22Rv1 (cell line): ENCODE measurements around the gene SYTL3.
A peak's percentile ranks its signal among the peaks of the same experiment; 100 is the strongest.

Experiments used
- H3K27ac ChIP-seq: fragments of 450-650 bp; 2 replicates; pipeline ENCODE4 v1.5.1; 2017
- ZFX ChIP-seq: fragments of 450-650 bp; IDR thresholded peaks from 2 replicates; pipeline ENCODE4 v1.6.1; 2017; ENCODE audit warnings: antibody characterized with exemption, borderline replicate concordance
- TF ChIP-seq, protein P1 (sequence below): fragments of 450-650 bp; IDR thresholded peaks from 2 replicates; pipeline ENCODE4 v1.5.1; 2017; ENCODE audit warnings: mild to moderate bottlenecking

The SYTL3 gene

DNA sequence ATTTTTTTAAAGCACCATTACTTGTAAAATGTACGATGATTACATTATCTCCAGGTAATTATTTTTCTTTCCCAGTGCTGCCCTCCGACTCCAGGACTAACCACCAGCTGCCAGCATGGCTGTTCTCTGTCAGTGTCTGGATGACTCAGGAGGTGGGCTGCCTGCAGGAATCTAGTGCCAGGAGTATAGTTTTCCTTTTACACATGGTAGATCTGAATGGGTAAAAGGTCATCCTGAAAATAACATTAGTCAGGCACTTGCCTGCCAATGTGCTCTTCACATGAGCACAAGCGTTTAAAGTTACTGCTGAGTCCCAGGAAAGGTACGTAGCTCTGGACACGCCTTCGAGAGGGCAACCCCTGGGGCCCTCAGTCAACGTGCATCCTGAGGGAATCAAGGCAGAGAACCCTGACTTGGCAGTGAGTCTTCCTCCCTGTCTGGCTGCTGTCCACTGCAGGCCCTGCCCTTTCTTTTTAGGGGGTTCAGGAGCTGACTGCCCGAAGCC lies 7.7 kb upstream of the SYTL3 start:
- TF ChIP-seq, protein P1, sequence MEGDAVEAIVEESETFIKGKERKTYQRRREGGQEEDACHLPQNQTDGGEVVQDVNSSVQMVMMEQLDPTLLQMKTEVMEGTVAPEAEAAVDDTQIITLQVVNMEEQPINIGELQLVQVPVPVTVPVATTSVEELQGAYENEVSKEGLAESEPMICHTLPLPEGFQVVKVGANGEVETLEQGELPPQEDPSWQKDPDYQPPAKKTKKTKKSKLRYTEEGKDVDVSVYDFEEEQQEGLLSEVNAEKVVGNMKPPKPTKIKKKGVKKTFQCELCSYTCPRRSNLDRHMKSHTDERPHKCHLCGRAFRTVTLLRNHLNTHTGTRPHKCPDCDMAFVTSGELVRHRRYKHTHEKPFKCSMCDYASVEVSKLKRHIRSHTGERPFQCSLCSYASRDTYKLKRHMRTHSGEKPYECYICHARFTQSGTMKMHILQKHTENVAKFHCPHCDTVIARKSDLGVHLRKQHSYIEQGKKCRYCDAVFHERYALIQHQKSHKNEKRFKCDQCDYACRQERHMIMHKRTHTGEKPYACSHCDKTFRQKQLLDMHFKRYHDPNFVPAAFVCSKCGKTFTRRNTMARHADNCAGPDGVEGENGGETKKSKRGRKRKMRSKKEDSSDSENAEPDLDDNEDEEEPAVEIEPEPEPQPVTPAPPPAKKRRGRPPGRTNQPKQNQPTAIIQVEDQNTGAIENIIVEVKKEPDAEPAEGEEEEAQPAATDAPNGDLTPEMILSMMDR: no peak
- no peak for TF ChIP-seq ZFX
- H3K27ac ChIP-seq: no peak overlapping the region

DNA sequence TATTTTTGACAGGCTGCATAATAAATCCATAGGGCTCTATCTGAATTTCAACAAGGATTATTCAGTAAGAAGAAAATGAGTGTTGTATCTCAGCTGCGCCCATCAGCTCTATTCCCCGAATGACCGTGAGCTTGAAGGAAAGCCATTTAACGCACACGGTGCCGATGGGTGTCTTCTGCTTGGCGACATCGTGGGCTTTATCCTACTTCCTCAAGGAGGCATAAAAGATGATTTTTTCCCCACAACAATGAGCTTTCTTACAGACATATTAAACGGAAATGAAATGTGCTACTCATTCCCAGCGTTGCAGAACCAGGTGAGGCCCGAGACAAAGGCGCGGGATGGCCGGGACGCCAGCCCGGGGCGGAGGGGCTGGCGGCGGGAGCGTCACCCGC lies 6.0 kb upstream of the SYTL3 start:
- no peak for TF ChIP-seq ZFX
- TF ChIP-seq, protein P1: no peak
- peak overlapping the region; percentile 82 for H3K27ac ChIP-seq

DNA sequence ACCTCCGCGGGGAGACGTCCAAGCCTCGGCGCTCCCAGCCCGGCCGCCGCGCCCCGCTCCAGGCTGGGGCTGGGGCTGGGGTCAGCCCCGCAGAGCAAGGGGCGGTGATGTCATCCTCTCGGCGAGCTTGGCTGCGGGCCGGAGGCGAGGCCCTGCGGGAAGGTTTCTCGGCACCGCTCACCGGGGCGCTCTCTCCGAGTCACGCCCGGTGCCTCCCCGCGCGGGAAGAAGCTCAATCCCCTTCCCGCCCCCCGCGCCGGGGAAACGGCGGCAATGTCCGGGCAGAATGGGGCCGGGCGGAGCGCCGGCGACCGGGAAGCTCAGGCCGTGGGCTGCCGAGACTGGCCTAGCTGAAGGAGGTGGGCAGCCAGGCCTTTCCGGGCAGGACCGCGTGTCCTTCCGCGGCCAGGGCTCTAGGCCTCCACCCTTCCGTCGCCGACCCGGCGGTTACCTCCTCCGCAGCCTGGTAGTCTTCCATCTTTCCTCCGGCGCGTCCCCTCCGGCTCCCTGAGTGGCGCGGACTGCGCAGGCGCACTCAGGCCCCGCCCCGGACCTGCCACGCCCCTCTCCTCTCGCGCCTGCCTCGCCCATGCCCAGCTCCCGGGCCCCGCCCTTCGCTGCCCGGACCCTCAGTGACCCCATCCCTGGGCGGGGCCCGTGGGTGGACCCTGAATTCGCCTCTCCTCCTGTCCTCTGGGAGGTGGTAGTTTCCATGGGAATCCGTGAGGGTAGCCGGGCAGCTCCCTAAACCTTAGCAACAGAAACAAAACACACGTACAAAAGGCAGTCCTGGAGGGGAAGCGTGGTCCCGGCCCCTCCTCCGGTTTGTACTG lies 5.4 kb upstream of the SYTL3 start, which contains the start of gene DYNLT1:
TSS of gene DYNLT1 (minus strand) at position 513 of the 833 bp plus-strand sequence. CDS start at position 478, 35 bp downstream.
- peak within 1 kb of the TSS; percentile 82 for H3K27ac ChIP-seq
- no peak for TF ChIP-seq ZFX
- TF ChIP-seq, protein P1: no peak

DNA sequence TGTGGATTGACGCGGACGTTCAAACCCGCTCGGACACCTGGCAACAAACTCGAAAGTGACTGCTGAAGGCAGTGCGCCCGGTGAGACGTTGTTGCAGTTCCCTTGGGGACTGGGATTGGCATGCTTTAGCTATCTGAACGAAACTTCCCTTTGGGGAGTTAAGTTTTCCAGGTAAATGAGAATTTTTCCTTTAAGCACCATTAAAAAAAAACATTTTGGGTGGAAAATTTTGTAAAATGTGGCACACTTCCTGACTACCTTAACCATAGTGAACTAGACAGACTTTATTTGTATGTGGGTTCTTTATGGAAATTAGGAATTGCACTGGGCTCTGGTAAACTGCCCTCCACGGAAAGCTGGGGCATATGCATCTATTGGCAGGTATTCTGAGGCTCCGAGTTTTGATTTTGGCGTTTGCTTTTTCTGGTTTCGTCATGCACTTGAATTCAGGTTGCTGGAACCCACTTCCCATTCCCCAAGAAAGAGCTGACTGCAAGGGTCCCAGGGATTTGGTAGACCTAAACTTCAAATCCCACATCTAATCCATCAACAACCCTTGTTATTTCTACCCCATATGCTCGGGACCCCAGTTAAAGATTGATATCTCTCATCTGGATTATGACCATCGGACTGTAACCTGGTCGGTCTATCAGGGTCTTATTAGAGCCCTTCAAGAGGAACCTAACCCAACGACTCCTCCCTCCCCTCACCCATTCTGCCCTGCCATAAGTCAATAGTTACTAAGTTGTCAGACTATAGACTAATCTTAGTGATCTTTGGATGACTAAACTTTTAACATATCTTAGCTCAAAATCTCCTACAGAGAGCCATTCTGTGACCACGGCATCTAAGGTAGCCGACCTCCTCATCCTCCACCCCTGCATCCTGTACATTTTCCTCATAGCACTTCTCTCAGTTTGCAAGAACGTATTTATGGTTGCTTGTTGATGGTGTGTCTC lies 4.5 kb upstream of the SYTL3 start:
- TF ChIP-seq, protein P1: no peak
- TF ChIP-seq ZFX: no peak
- peak overlapping the region; percentile 82 for H3K27ac ChIP-seq

DNA sequence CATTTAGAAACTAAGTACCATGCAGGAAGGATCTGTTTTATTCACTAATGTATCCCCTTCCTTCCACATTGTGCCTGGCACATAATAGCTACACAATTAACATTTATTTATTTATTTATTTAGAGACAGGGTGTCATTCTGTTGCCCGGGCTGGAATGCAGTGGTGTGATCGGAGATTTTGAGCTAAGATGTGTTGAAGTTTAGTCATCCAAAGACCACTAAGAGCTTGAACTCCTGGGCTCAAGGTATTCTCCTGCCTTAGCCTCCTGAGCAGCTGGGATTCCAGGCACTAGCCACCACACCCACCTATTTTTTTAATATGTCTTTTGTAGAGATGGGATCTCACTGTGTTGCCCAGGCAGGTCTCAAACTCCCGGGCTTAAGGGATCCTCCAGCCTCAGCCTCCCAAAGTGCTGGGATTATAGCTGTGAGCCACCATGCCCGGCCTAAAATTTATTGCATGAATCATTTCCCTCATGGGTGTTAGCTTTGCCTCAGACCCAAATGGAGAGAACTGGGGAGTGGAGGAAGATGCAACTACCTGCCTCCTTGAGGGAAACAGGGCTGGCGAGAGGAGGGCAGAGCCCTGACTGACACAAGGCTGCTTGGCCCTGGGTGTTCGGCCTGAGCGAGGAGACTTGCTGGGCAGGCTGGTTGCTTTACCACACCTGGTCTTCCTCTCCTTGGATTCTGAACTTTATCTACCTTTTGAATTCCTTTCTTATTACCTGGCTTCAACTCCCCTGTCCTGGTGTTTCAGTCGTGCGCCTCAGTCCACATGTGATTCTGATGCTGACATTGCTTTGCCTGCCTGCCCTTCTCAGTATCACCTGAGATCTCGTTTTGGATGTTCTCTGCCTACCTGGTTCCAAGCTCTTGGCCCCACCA lies 3.6 kb upstream of the SYTL3 start:
- H3K27ac ChIP-seq: no peak overlapping the region
- TF ChIP-seq, protein P1: no peak
- no peak for TF ChIP-seq ZFX

DNA sequence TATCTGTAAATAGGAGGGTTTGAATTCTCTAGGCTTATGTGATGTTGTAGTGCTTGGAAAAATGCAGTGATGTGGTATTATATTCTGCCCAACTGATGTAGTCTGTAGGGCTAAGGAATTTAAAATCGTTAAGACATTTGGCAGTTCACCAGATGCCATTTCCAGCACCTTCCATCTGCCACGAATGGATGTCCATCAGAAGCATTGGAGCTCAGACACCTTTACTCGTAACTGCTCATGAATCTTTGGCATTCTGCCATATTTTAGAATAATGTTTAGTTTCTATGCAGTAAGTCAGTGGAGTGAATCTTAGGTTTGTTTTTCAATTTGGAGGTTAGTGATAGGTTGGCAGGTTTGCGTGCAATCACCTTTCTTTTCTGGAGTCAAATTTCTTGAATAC lies 2.4 kb upstream of the SYTL3 start:
- no peak overlapping the region for H3K27ac ChIP-seq
- TF ChIP-seq, protein P1: no peak
- TF ChIP-seq ZFX: no peak
